Measurements from ENCODE around the gene AVPR2.

DNA sequence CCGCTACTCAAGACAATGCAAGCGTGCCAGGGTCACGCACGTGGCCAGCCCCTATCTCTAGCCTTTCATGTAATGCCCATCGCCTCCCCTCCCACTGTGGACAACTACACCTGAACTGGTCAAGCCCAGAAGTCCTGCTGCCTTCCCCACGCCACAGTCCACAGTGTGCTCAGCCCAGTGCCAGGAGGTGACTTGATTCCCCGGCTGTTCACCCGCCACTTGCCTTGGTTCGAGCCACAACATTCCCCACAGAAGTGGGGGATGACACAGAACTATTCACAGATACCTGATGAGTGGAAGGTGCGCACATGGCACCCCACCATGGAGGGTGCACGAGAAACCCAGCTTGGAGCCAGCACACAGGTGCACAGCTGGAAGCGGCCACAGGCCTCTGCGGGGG lies 14.8 kb downstream of the AVPR2 start:
- TF ChIP-seq, protein P1, sequence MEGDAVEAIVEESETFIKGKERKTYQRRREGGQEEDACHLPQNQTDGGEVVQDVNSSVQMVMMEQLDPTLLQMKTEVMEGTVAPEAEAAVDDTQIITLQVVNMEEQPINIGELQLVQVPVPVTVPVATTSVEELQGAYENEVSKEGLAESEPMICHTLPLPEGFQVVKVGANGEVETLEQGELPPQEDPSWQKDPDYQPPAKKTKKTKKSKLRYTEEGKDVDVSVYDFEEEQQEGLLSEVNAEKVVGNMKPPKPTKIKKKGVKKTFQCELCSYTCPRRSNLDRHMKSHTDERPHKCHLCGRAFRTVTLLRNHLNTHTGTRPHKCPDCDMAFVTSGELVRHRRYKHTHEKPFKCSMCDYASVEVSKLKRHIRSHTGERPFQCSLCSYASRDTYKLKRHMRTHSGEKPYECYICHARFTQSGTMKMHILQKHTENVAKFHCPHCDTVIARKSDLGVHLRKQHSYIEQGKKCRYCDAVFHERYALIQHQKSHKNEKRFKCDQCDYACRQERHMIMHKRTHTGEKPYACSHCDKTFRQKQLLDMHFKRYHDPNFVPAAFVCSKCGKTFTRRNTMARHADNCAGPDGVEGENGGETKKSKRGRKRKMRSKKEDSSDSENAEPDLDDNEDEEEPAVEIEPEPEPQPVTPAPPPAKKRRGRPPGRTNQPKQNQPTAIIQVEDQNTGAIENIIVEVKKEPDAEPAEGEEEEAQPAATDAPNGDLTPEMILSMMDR (IDR thresholded peaks at IDR 0.05), result no peak
- TF ChIP-seq POLR2AphosphoS5 (IDR thresholded peaks at IDR 0.05) (no peak), EP300 (IDR thresholded peaks at IDR 0.05) (no peak)
